COLO668 (cell line): ENCODE data around the gene FAM13A.
"Not testable (repeated sequence)": the region's sequence is repeated elsewhere in the genome, so short reads cannot be mapped to it uniquely, and the experiment has no call there.

Experiments used
- DNase-seq: peaks from one replicate; lab custom pipeline; 2025; ENCODE audit not compliant: unreplicated experiment; lab: John Stamatoyannopoulos, UW

Gene FAM13A

DNA sequence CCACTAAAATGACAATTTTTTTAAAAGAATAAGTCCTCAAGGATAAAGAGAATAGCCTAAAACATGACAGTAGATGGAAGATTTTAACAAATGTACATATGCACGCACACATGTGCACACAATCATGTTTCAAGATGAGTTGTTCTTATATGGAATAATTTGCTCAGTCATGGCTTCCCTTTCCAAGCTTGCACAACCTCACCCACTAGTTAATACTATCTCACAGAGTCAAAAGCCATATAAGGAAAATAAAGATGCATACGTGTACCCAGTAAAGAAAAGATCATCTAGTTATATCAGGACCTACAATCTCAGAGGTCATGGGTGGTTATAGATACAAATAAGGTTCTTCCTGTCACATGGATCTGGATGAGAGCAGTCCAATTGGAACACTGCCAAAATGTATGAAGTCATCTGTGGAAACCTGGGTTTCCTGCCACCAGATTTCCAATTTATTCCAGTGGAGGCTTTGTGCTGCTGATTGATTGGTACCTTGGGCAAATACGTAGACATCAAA, 56.1 kb downstream of the FAM13A start:
- peak; percentile 66 for DNase-seq

DNA sequence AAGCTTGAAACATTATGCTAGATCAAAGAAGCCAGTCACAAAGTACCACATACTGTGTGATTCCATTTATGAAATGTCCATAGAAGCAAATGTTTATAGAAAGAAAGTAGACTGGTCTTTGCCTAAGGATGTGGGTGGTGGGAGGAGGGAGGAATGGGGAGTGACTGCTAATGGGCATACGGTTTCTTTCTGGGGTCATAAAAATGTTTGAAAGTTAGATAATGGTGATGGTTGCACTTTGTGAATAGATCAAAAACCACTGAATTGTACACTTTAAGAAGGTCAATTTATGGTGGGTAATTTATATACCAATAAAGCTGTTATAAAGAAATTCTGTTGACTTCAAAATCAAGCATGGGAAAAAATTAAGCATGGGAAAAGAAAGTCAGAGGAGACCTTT, 56.6 kb downstream of the FAM13A start:
- DNase-seq, result no peak

DNA sequence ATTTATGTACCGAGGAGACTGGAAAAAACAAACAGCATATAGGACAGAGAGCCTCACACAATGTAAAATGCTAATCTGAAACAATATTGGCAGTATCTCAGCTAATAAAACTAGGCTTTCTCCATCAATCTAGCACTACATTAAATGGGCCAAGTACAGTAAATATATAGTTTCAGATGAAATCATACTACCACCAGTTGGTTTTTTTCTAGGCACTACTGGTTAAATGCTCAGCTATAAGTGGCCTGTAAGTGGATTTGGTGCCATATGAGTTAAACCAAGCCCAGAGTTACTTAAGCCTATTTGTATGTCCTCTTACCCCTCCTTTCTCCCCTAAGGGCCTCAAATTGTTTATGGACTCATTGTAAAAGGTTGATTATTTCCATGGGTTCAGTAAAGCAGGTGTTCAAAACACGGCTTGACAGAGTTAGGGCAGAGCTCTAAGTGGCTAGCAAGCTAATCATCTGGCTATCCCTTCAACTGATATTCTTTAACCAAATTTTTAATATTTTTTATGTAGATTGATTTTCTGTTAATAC, 57.5 kb downstream of the FAM13A start:
- no peak for DNase-seq

DNA sequence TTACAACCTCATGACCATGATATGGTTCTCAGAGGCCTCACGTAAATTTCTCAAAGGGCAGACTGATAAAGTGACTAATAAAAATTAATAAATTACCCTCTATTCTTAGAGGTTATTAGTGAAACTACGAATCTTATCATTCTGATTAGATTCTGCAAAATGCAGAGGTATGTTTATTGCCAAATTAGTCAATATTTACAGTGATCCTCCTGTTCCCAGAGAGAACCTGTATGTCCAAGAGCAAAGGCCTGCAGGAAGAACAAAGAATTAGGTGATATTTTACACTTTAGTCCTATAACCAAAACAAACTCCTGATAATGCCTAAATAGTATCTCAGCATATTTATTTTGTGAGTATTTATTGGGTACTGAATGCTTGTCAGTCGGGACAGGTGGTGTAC, 58.1 kb downstream of the FAM13A start:
- DNase-seq, result no peak

DNA sequence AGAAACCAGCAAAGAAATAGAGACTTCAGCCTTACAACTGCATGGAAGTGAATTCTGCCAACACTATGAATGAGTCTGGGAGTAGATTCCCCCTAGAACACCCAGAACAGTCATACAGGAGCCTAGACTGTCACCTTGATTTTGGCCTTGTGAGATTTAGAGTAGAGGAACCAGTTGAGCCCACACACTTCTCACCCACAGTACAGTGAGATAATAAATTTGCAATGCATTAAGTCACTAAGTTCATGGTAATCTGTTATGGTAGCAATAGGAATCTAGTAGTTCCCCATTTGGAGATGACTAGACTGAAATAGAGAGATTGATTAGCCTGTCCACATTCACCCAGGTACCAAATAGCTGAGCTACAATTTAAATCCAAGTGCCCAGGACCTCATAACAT, 59.0 kb downstream of the FAM13A start:
- no peak for DNase-seq

DNA sequence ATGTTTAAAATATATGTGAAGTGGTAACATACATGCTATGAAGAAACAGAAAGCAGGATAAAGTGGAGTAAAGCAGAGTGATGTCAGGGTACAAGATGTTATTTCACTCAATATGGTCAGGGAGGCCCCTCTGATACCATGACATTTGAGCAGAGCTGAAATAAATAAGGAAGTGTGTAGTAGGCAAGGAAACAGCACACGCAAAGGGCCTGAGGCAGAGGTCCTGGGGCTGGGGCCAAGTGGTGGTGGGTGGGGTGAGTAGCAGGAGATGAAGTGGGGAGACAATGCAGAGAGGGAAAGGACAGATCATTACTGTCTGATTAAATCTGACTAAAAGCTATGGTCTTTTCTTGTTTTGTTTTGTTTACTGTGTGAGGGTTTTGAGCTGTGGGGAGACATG, 61.1 kb downstream of the FAM13A start:
- DNase-seq, result no peak

DNA sequence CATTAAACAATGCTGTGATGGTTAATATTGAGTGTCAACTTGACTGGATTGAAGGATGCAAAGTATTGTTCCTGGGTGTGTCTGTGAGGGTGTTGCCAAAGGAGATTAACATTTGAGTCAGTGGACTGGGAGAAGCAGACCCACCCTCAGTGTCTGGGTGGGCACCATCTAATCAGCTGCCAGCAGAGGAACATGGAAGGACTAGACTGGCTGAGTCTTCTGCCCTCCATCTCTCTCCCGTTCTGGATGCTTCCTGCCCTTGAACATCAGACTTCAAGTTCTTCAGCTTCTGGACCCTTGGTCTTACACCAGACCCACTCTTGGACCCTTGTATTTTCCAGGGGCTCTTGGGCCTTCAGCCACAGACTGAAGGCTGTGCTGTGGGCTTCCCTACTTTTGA, 61.7 kb downstream of the FAM13A start:
- not testable (repeated sequence) for DNase-seq

DNA sequence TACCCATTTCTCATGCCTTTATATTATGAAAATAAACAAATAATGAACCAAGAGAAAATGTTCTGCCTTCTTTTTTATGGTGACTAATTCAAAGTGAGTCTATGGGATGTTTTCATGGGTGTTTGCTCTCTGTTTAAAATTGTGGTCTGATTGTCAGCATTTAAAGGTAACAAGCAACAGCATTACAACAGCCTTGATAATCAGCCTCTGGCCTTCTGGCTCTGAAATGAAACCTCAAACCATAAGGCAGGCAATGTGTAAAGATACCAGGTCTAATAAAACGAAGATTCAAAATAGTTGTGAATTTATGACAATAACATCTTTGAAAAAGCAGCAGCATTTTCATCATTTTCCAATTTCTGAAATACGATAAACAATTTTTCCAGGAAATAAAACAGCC, 63.7 kb downstream of the FAM13A start:
- DNase-seq, result no peak

DNA sequence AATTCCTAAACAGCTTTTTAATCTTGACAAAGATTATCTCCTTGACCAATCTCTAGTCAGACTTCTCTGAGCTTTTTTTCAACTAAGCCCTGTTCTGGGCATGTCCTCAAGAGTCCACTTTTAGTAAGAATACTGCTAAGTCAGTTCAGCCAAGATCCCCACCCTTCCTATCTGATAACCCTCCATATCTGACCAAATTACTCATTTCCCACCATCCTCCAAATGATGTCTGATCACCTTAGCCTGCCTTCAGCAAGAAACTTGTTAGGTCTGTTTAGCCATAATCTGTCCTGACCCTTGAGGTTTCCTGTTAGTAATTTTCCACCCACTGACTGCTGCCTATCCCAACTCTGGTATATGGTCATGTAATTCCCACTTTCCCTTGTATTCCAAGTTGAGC, 65.2 kb downstream of the FAM13A start:
- no peak for DNase-seq

DNA sequence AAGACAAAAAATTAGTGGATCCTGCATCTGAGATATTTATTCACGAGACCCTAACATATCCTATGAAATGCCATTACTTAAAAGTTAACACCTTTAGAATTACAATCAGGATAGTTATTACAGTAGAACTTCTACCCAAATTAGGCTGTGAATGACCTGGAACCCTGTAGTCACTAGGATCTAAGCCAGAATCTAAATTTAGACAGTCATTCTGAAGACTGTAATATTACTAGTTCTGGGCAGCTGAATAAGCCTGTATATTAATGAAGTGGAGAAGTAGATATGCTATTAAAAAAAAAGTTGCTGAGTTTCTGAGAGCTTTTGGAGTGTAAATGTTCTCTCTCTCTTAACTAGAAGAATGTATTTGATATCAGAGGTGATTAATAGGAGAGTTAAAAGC, 67.0 kb downstream of the FAM13A start:
- DNase-seq, result no peak

DNA sequence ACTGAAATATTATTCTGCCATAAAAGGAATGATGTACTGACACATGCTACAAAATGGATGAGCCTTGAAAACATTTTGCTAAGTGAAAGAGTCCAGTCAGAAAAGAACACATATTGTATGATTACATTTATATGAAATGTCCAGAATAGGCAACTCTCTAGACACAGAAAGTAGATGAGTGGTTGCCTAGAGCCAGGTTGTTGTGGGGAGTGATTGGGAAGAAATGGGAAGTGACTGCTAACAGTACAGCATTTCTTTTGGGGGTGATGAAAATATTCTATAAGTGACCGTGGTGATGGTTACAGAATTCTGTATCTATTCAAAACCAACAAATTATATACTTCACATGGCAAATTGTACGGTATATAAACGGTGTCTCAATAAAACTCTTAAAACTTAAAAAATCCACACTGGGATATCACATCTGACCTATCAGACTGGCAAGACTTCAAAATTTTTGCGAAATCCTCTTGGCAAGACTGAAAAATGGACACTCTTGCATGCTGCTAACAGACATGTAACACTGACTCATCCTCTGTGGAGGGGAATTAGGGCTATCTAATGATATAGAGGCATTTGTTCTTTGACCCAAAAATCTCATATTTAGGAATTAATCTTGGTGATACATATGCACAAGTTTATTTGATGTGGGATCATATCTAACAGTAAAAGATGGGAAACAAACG, 71.8 kb downstream of the FAM13A start:
- DNase-seq, result no peak

DNA sequence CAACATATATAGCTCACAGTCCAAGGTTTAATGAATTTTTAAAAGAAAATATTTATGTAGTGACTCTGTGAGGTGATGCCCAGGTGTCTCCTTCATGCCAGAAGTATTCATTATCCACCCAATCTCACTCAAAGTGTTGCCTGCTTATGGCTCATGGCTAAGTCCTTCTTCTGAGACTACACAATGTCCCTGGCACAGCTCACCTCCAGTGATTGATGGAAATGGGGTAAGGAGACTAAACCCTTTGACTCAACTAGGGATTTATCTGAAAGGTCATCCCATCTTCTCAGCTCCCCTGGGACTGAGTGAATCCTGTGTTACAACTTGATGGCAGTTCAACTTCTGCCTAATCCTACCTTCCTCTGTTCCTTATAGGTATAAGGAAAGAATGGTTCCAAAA, 74.2 kb downstream of the FAM13A start:
- DNase-seq, result no peak

DNA sequence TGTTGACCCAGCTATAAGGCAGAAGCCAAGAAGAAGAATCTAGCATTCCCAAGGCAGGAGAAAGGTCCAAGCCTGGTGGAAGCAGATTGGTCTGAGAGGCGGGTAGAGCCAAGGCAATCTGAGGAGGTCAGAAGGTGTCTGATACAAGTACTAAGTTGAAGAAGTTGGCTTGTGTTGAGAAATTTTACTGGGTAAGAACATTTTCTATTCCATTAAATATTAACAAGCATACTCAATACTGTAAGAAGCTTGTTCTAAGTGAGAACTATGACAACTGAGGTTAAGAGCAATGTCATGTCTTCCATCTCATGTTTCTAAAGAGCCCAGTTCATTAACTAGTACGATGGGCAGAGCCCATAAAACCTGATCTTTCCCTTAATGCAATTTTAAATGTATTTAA, 75.0 kb downstream of the FAM13A start:
- DNase-seq, result no peak

DNA sequence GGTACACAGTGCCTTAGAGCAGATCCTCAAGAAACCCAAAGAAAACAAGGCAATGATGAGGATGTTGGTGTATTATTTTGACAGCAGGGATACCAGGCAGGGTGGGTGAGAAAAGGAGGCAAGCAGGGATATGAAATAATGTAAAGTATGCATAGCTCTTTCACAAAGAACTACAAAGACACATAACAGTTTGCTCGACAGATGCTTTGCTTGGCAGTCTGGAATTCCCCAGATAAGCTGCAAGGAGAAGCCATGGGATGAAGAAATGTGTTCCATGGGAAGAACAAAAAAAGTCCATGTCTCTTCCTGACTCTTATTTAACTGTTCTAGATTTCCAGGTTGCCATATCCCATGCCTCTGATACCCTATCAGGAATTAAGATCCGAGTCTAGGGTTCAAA, 75.4 kb downstream of the FAM13A start:
- no peak for DNase-seq

DNA sequence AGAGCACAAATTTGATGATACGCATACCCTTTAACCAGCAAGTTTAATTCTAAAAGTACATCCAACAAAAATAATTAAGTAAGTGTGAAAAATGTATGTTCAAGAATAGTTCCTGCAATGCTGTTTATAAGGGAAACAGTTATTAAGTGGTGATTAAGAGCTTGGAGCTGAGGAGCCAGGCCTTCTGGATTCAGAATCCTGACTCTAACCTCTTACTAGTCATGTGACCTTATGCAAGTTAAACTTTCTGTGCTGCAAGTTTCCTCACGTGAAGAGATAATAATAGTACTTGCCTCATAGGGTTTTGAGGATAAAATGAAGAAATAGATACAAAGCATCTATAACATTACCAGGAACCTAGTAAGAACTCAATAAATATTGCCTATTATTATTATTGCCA, 77.7 kb downstream of the FAM13A start:
- no peak for DNase-seq

DNA sequence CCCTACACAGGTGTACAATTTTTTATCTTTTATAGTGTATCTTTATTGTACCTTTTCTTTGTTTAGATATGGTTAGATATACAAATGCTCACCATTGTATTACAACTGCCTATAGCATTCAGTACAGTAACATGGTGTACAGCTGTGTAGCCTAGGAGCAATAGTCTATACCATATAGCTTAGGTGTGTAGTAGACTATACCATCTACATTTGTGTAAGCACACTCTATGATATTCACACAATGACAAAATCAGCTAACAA, 80.3 kb downstream of the FAM13A start:
- DNase-seq, result no peak

DNA sequence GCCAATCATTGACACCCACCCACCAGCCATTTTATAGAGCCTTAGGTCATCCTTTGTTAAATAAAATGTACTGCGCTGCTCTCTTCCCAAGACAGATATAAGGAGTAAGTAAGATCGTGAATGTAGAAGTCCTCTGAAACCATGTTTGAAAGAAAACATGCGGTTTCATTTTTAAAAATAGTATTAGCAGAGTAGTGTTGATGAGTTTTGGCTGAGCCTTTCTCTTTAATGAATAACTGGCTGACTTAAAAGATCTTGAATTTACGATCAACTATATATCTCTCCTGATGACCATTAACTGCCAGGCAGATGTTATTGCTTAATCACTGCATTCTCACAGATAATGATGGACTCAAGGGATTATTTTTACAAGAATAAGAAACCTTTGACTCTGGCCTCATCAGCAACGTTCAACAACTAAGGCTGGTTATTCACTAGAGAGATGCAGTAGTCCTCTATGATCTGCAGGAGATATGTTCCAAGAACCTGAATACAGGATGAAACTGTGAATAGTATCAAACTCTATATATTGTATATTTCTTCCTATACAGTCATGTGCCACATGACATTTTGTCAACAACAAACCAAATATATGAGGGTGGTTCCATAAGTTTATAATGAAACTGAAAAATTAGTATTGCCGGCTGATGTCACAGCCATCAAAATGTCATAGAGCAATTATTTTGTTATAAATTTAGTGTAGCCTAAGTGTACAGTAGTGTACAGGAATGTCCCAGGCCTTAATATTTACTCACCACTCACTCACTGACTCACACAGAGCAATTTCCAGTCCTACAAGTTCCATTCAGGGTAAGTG, 80.8 kb downstream of the FAM13A start:
- no peak for DNase-seq

DNA sequence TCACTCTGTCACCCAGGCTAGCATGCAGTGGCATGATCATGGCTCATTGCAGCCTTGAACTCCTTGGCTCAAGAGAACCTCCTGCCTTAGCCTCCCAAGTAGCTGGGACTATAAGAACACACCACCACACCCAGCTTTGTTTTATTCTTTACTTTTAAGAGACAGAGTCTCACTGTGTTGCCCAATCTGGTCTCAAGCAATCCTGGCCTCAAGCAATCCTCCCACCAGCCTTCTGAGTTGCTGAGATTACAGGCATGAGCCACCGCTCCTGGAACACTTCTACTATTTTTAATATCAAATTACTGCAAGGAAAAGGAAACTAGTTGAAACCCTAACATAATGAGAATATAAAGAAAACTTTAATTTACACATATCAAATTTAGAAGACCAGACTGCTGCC, 85.4 kb downstream of the FAM13A start:
- no peak for DNase-seq

DNA sequence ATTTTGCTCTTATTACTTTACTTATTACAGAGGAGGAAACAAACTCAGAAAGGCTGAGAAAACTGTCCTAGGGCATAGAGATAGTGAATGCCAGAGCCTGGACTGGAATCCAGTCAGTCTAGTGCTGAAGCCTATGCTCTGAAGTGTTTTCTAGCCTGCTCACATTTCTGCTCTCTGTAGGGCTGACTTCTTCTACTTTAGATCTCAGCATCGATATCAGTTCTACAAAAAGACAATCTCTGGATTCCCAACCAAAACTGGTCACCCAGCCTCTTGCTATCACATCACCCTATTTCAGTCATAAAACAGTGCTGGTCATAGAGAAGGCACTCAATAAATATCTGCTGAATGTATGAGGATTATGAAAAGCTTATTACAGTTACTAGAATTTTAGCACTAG, 87.2 kb downstream of the FAM13A start:
- DNase-seq, result no peak

DNA sequence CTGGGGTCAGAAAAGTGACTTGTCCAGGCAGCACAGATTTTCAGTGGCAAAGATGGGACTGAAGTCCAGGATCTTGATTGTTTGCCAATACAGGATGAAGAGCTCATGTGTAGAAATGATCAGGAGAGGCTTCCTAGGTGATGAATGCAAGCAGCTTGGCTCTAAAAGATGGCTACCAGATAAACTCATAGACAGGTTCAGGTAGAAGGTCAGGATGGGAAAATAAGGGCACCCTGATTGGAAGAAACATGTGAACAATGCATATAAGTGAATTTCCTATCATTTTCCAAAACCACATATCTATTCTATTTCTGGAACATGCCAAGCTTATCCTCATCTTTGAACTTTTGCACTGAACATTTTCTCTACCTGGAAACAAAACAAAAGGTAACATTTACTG, 87.7 kb downstream of the FAM13A start:
- no peak for DNase-seq

DNA sequence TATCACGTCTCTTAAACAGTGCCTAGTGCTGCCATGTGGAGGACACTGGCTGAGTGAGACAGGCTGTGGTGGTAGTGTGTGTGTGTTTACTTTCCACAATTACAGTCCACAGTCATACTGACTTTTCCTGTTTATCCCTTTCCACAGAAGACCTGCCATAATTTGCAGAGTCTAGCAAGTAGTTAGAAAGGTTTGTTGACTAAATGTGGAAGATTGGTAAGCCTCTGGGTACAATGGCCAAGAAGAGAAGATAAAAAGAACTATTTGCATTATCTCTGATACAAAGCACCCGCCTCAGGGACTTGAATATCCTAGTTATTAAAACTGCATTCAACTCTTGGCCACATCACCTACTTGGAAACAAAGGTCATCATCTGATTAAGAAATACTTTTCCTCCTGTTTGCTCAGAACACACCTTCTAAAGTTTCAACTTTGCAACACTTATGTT, 89.1 kb downstream of the FAM13A start:
- no peak for DNase-seq

DNA sequence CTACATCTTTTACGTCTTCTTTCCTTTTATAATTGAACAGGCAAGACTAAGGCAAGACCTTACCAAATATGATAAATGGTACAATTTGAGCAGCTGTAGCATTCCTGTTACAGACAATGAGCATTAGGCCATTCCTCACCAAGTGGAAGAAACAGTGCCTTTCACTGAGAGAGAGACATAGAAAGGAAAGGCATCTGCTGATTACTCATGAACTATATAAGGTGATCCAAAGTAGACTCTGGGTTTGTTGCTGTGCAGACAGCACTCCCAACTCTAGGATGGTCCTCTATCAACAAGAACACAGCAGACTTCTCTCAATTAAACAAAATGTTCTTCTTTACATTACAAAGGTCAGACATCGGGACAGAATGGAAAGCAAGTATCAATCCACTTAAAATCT, 91.9 kb downstream of the FAM13A start:
- no peak for DNase-seq
